H1 (cell line): Measurements from ENCODE around the gene BABAM2. TPM values are rescaled to one million over a fixed set of nuclear protein-coding genes. Genes with fewer than 3 reads are reported as not detected.

Source experiments
- CTCF ChIA-PET: fragments of 300-600 bp; sonication (Branson Sonifier 250); formaldehyde crosslinking; loops from one replicate; lab custom pipeline; 2021; ENCODE audit not compliant: partially characterized antibody; lab: Charles Lee
- POLR2A ChIA-PET: fragments of 300-600 bp; sonication (Branson Sonifier 250); formaldehyde crosslinking; loops from one replicate; lab custom pipeline; 2021; ENCODE audit warnings: inconsistent platforms; ENCODE audit not compliant: partially characterized antibody; lab: Charles Lee
- DNase-seq, 2 experiments: peaks; one replicate each; pipeline versions ENCODE4 v3.0.0 to v3.0.0-alpha.2; 2010 to 2022; ENCODE audit warnings: low spot score in 2 of 2, low read depth in 1 of 2, mixed read lengths in 1 of 2
- FAIRE-seq: peaks from 2 replicates; lab custom pipeline; 2011; peaks lifted over from hg19 to GRCh38; lab: Jason Lieb, UNC
- H2AFZ ChIP-seq: 2 replicates; pipeline ENCODE4 v1.8.1; 2012; ENCODE audit warnings: low read length, inconsistent platforms
- H2AK5ac ChIP-seq: 2 replicates; pipeline ENCODE4 v1.6.1; 2013; ENCODE audit warnings: low read depth, low read length
- H2BK120ac ChIP-seq: replicated peaks from 2 replicates; pipeline ENCODE3; 2013; ENCODE audit warnings: low read depth, low read length, inconsistent platforms
- H2BK12ac ChIP-seq: 2 replicates; pipeline ENCODE4 v1.6.1; 2013; ENCODE audit warnings: low read depth, low read length
- H2BK15ac ChIP-seq: 2 replicates; pipeline ENCODE4 v1.6.1; 2013; ENCODE audit warnings: low read length
- H2BK20ac ChIP-seq: 2 replicates; pipeline ENCODE4 v1.6.1; 2013; ENCODE audit warnings: low read length
- H2BK5ac ChIP-seq: 2 replicates; pipeline ENCODE4 v1.6.1; 2013; ENCODE audit warnings: low read depth, low read length
- H3K14ac ChIP-seq: 2 replicates; pipeline ENCODE4 v1.6.1; 2013; ENCODE audit warnings: inconsistent platforms; ENCODE audit not compliant: insufficient read length
- H3K18ac ChIP-seq: 2 replicates; pipeline ENCODE4 v1.6.1; 2013; ENCODE audit warnings: low read length; ENCODE audit errors: extremely low read depth
- H3K23ac ChIP-seq: 2 replicates; pipeline ENCODE4 v1.6.1; 2013; ENCODE audit warnings: inconsistent platforms; ENCODE audit not compliant: insufficient read length
- H3K23me2 ChIP-seq: 2 replicates; pipeline ENCODE4 v1.6.1; 2013; ENCODE audit warnings: low read depth, low read length
- H3K27ac ChIP-seq: 2 replicates; pipeline ENCODE4 v1.6.1; 2011; ENCODE audit warnings: low read depth, low read length, inconsistent platforms
- H3K27me3 ChIP-seq, 4 experiments: replicated peaks in 1 of 4; 1 replicate in 1 of 4; 2 replicates in 3 of 4; pipeline versions ENCODE4 v1.6.1 to v1.8.1; 2011 to 2013; ENCODE audit warnings: low read length in 3 of 4, mild to moderate bottlenecking in 3 of 4, inconsistent platforms in 2 of 4, mixed read lengths in 2 of 4, moderate library complexity in 1 of 4; ENCODE audit not compliant: control insufficient read depth in 3 of 4, insufficient read depth in 3 of 4; ENCODE audit errors: extremely low read depth in 1 of 4
- H3K36me3 ChIP-seq, 4 experiments: 2 replicates each; pipeline versions ENCODE4 v1.6.1 to v1.8.1; 2011 to 2013; ENCODE audit warnings: mild to moderate bottlenecking in 4 of 4, low read length in 3 of 4, moderate library complexity in 2 of 4, control low read depth in 1 of 4, inconsistent platforms in 1 of 4; ENCODE audit not compliant: insufficient read depth in 4 of 4, control insufficient read depth in 2 of 4
- H3K4ac ChIP-seq: replicated peaks from 2 replicates; pipeline ENCODE3; 2013; ENCODE audit warnings: low read length, low read depth, mixed read lengths, inconsistent platforms; ENCODE audit not compliant: insufficient read length
- H3K4me1 ChIP-seq, 4 experiments: replicated peaks in 1 of 4; 1 replicate in 1 of 4; 2 replicates in 3 of 4; pipeline versions ENCODE4 v1.6.1 to v1.8.1; 2011 to 2013; ENCODE audit warnings: low read length in 3 of 4, inconsistent platforms in 2 of 4, mixed read lengths in 1 of 4; ENCODE audit not compliant: insufficient read depth in 4 of 4, control insufficient read depth in 3 of 4
- H3K4me2 ChIP-seq, 2 experiments: 2 replicates each; pipeline versions ENCODE4 v1.6.1 to v1.8.1; 2011 to 2013; ENCODE audit warnings: low read depth in 2 of 2, low read length in 2 of 2, control low read depth in 1 of 2, inconsistent platforms in 1 of 2, mild to moderate bottlenecking in 1 of 2; ENCODE audit not compliant: insufficient read depth in 1 of 2
- H3K4me3 ChIP-seq, 4 experiments: fragments of 200-600, 300-600 bp in 1 of 4; sonication (generic), shearing (Covaris generic), sonication (Bioruptor Twin) in 1 of 4; 2 replicates each; pipeline versions ENCODE4 v1.5.1 to v1.8.1; 2011 to 2016; ENCODE audit warnings: low read length in 4 of 4, low read depth in 3 of 4, control low read depth in 2 of 4, inconsistent platforms in 2 of 4, mild to moderate bottlenecking in 2 of 4, mixed read lengths in 1 of 4, moderate library complexity in 1 of 4; ENCODE audit not compliant: insufficient read depth in 2 of 4; ENCODE audit errors: extremely low read depth in 1 of 4
- H3K56ac ChIP-seq: replicated peaks from 2 replicates; pipeline ENCODE3; 2013; ENCODE audit warnings: low read depth, mild to moderate bottlenecking, mixed read lengths, low read length, inconsistent platforms; ENCODE audit not compliant: insufficient read length
- H3K79me1 ChIP-seq: 2 replicates; pipeline ENCODE4 v1.6.1; 2013; ENCODE audit warnings: low read depth, low read length, control low read depth
- H3K79me2 ChIP-seq, 2 experiments: 2 replicates each; pipeline versions ENCODE4 v1.6.1 to v1.8.1; 2012 to 2013; ENCODE audit warnings: low read length in 2 of 2, mild to moderate bottlenecking in 2 of 2, inconsistent platforms in 1 of 2; ENCODE audit not compliant: insufficient read depth in 2 of 2, control insufficient read depth in 1 of 2
- H3K9ac ChIP-seq, 4 experiments: replicated peaks in 1 of 4; 1 replicate in 1 of 4; 2 replicates in 3 of 4; pipeline versions ENCODE4 v1.6.1 to v1.8.1; 2011 to 2013; ENCODE audit warnings: low read depth in 3 of 4, low read length in 3 of 4, control low read depth in 2 of 4, mild to moderate bottlenecking in 2 of 4, moderate library complexity in 2 of 4, inconsistent platforms in 1 of 4; ENCODE audit errors: extremely low read depth in 1 of 4
- H3K9me3 ChIP-seq, 2 experiments: 2 replicates each; pipeline versions ENCODE4 v1.6.1 to v1.8.1; 2012 to 2013; ENCODE audit warnings: mild to moderate bottlenecking in 2 of 2, moderate library complexity in 2 of 2, control low read depth in 1 of 2, inconsistent platforms in 1 of 2, low read depth in 1 of 2, low read length in 1 of 2, mixed read lengths in 1 of 2; ENCODE audit not compliant: insufficient read depth in 2 of 2
- H4K20me1 ChIP-seq, 2 experiments: replicated peaks in 1 of 2; 2 replicates each; pipeline versions ENCODE3 to v1.8.1; 2011 to 2013; ENCODE audit warnings: inconsistent platforms in 2 of 2, low read length in 2 of 2, mild to moderate bottlenecking in 1 of 2; ENCODE audit not compliant: insufficient read depth in 2 of 2, control insufficient read depth in 1 of 2
- H4K5ac ChIP-seq: 2 replicates; pipeline ENCODE4 v1.6.1; 2013; ENCODE audit warnings: low read length, low read depth, mixed read lengths, inconsistent platforms; ENCODE audit not compliant: insufficient read length
- H4K8ac ChIP-seq: 2 replicates; pipeline ENCODE4 v1.8.0; 2013; ENCODE audit warnings: mild to moderate bottlenecking, moderate library complexity, low read length, inconsistent platforms; ENCODE audit not compliant: insufficient read depth; ENCODE audit errors: extremely low read depth
- H4K91ac ChIP-seq: replicated peaks from 2 replicates; pipeline ENCODE3; 2013; ENCODE audit warnings: low read length, mixed read lengths, inconsistent platforms; ENCODE audit not compliant: insufficient read length
- RFX5 ChIP-seq: IDR thresholded peaks from 2 replicates; pipeline ENCODE4 v1.6.1; 2011; ENCODE audit warnings: low read depth, low read length, improper control_type of control experiment, borderline replicate concordance
- WGBS, 2 experiments: shearing (Covaris generic) in 1 of 2; methylation state at CpG; one replicate each; pipeline versions ENCODE4 v1.1.6 to v1.1.7; 2013 to 2015; ENCODE audit warnings: low lambda C conversion rate in 2 of 2, mixed read lengths in 2 of 2, inconsistent platforms in 1 of 2, low coverage in 1 of 2, missing lambda C conversion rate in 1 of 2; ENCODE audit not compliant: insufficient replicate concordance in 2 of 2, insufficient coverage in 1 of 2, insufficient read length in 1 of 2; ENCODE audit errors: extremely low coverage in 1 of 2, missing lambda C conversion rate in 1 of 2; 5-methylcytosine and 5-hydroxymethylcytosine counted together
- polyA plus RNA-seq, 7 experiments: library from polyadenylated mRNA; depleted of rRNA in 3 of 7; stranded (reverse) in 5 of 7; unstranded in 2 of 7; fragments of >200 nt in 5 of 7; fragments of 200-250 nt in 2 of 7; gene quantifications; 1 replicate in 5 of 7; 2 replicates in 1 of 7; 4 replicates in 1 of 7; pipeline versions ENCODE4 v1.2.1 to v1.2.3, GENCODE V29; 2011 to 2013; ENCODE audit warnings: missing spikeins in 2 of 7, mixed read lengths in 2 of 7
- total RNA-seq: library from RNA; stranded (reverse); fragmentation: NEBNext Ultra II Directional; extraction: Animal tissue kit (Norgen Biotek cat#: 25700); gene quantifications from 2 replicates; pipeline ENCODE4 v1.2.1, GENCODE V29; 2021

BABAM2 gene
- total and polyA plus RNA-seq, 2 of the 8 experiments (the other 6 are each of a cell fraction or from before 2014, with no cell fraction given): 15.8 to 20.9 TPM

DNA sequence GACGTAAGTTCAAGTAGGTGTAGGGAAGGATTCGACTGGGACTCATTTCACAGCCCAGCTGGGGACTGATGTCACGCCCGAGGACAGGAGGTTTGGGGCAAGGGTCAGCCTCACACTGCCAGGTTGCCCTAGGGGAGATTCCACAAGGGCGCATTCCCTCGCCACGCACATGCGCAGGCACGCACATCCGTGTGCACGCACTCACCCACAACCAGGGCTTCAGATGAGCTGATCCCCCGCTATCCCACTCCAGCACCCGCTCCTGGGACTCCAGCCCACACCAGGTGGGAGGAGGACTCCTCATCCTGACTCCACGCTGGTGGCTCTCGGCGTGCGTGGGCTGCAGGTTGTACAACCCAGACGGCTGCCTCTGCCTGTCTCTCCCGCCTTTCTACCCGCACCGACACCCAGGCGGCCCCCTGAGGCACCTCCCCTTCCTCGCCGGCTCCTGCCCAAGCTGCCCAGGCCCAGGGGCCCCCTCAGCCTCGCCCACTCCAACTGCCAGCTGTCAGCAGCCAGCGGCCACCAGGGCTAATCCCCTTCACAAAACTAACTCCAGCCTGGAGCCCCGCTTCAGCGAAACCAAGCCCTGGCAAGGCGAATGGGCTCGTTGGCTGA is 454.3 kb downstream of the BABAM2 start:
- Histone ChIP-seq H3K14ac (no peak overlapping the region), H3K9ac (no peak overlapping the region), H2AFZ (no peak overlapping the region; the same call in 1 of the 2 replicates), H3K23me2 (no peaks in the 10 kb centered on the region), H3K18ac (no peak overlapping the region; the same call in 1 of the 2 replicates), H3K4me1 (peaks cover 3 to 7% (median 5%) of the 10 kb centered on the region in 4 experiments; a peak in 6 of 7 replicates), H4K8ac (no peak overlapping the region), H3K4me2 (no peak overlapping the region), H4K91ac (no peak overlapping the region), H2BK20ac (no peak overlapping the region), H3K79me2 (no peaks in the 10 kb centered on the region), H3K9me3 (no peaks in the 10 kb centered on the region), H3K23ac (no peak overlapping the region), H3K4me3 (no peak overlapping the region), H3K56ac (no peak overlapping the region), H3K4ac (peak overlapping the region; percentile 38), H3K27ac (no peak overlapping the region), H4K5ac (no peak overlapping the region), H2BK120ac (no peak overlapping the region), H3K36me3 (no peaks in the 10 kb centered on the region), H3K79me1 (no peaks in the 10 kb centered on the region), H2BK5ac (no peak overlapping the region), H2BK15ac (0 out of 2 replicates have a peak overlapping the region, but pooled peaks have one; percentile 46), H4K20me1 (no peaks in the 10 kb centered on the region), H2AK5ac (no peak overlapping the region), H2BK12ac (no peak overlapping the region), H3K27me3 (no peaks in the 10 kb centered on the region)
- TF ChIP-seq RFX5: no peak
- FAIRE-seq: no peak
- CTCF ChIA-PET: no interaction called here
- POLR2A ChIA-PET: interaction anchor here (0.5 kb wide), 1 partner anchor 1406 kb away, joined by 3 read pairs; no protein-coding TSS in a partner anchor
- DNase-seq: no peak
- 91% methylated on average over 29 of the region's 30 CpGs; no CpG with 5 or more reads in 1 of the 2 experiments for WGBS, 2 experiments
